ENCODE data around the gene C6orf163.

DNA sequence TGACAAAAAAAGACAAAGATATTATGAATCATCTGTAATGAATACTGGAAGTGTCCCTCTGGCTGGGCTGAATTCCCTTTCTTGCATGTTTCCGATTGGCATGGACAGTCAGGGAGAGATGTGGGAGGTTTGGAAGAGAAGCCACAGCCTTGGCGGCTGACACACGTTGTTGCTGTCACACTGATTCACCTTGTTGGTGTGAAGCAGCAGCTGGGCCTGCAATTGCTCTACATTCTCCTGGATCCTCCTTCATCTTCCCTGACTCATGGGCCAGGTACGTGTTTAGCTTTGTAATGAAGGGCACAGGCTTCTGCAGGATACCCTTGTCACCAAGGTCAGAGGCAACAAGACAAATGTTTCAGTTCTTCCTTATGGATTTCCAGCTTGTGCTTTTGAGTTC is 35.6 kb upstream of the C6orf163 start:
- TF ChIP-seq, protein P1, sequence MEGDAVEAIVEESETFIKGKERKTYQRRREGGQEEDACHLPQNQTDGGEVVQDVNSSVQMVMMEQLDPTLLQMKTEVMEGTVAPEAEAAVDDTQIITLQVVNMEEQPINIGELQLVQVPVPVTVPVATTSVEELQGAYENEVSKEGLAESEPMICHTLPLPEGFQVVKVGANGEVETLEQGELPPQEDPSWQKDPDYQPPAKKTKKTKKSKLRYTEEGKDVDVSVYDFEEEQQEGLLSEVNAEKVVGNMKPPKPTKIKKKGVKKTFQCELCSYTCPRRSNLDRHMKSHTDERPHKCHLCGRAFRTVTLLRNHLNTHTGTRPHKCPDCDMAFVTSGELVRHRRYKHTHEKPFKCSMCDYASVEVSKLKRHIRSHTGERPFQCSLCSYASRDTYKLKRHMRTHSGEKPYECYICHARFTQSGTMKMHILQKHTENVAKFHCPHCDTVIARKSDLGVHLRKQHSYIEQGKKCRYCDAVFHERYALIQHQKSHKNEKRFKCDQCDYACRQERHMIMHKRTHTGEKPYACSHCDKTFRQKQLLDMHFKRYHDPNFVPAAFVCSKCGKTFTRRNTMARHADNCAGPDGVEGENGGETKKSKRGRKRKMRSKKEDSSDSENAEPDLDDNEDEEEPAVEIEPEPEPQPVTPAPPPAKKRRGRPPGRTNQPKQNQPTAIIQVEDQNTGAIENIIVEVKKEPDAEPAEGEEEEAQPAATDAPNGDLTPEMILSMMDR (IDR thresholded peaks at IDR 0.05; ENCODE audit: low read depth, low read length, poor library complexity, severe bottlenecking): no peak
- TF ChIP-seq EZH2phosphoT487 (IDR thresholded peaks at IDR 0.05; ENCODE audit: borderline replicate concordance, low read length): no peak
